PFSK-1 (cell line): ENCODE measurements around the gene LRRC27. TPM values are rescaled to one million over a fixed set of nuclear protein-coding genes. Genes with fewer than 3 reads are reported as not detected.

Source experiments
- FOXP2 ChIP-seq: optimal IDR thresholded peaks from 2 replicates; pipeline ENCODE3; 2011; ENCODE audit warnings: borderline replicate concordance, control low read depth, inconsistent platforms; ENCODE audit not compliant: insufficient read depth; ENCODE audit errors: extremely low read length, extremely low read depth
- POLR2AphosphoS5 ChIP-seq: IDR thresholded peaks from 2 replicates; pipeline ENCODE4 v1.6.1; 2012; ENCODE audit warnings: low read depth, mild to moderate bottlenecking, control low read depth, low read length, moderate library complexity
- REST ChIP-seq, 2 experiments: IDR thresholded peaks; 2 replicates each; pipeline versions ENCODE4 v1.6.1 to v1.8.0; 2011 to 2012; ENCODE audit warnings: low read depth in 2 of 2, low read length in 2 of 2, control low read depth in 1 of 2, inconsistent platforms in 1 of 2, mild to moderate bottlenecking in 1 of 2, moderate library complexity in 1 of 2; ENCODE audit not compliant: insufficient read depth in 1 of 2
- SIN3A ChIP-seq: IDR thresholded peaks from 2 replicates; pipeline ENCODE4 v1.6.1; 2012; ENCODE audit warnings: mild to moderate bottlenecking, low read length, moderate library complexity, borderline replicate concordance; ENCODE audit not compliant: insufficient read depth
- TAF1 ChIP-seq: IDR thresholded peaks from 2 replicates; pipeline ENCODE4 v1.6.1; 2012; ENCODE audit warnings: low read length, control low read depth, borderline replicate concordance; ENCODE audit not compliant: insufficient read depth
- polyA plus RNA-seq: library from polyadenylated mRNA; unstranded; fragments of >200 nt; gene quantifications from one replicate; pipeline ENCODE4 v1.2.1, GENCODE V29; 2012; ENCODE audit warnings: low read depth, missing spikeins; ENCODE audit not compliant: insufficient read length

LRRC27 gene
- 4.5 TPM for polyA plus RNA-seq

GRCh38 chr10:132331601-132332432, at the start of gene LRRC27:
LRRC27 (plus strand) TSS chr10:132332193; CDS start chr10:132333525, 1,332 bp downstream.
- TF ChIP-seq FOXP2 (peak; percentile 98), POLR2AphosphoS5 (no peak)

GRCh38 chr10:132282667-132283603, 49.1 kb upstream of the LRRC27 start:
- TF ChIP-seq FOXP2: no peak
- TF ChIP-seq TAF1: no peak
- TF ChIP-seq REST (IDR thresholded peaks at IDR 0.05; ENCODE audit: insufficient read depth in 1 of 2, low read depth in 2 of 2, low read length in 2 of 2): no peak

- TF ChIP-seq TAF1 (no peak), SIN3A (no peak), FOXP2 (no peak), POLR2AphosphoS5 (no peak), REST (IDR thresholded peaks at IDR 0.05; ENCODE audit: insufficient read depth in 1 of 2, low read depth in 2 of 2, low read length in 2 of 2) (no peak)
Measured at GRCh38 chr10:132283604-132284382, 48.2 kb upstream of the LRRC27 start.

GRCh38 chr10:132289439-132289838, 42.6 kb upstream of the LRRC27 start:
- no peak for TF ChIP-seq REST (IDR thresholded peaks at IDR 0.05; ENCODE audit: insufficient read depth in 1 of 2, low read depth in 2 of 2, low read length in 2 of 2)
- TF ChIP-seq TAF1: no peak
- no peak for TF ChIP-seq POLR2AphosphoS5
- no peak for TF ChIP-seq SIN3A
- TF ChIP-seq FOXP2: no peak

GRCh38 chr10:132290631-132291030, 41.4 kb upstream of the LRRC27 start:
- TF ChIP-seq FOXP2: no peak
